KMS-11 (cell line): ENCODE measurements around the gene NCR2.

Source experiments
- H2AFZ ChIP-seq: fragments of 200-600 bp; sonication (generic); 2 replicates; pipeline ENCODE4 v1.6.1; 2016; ENCODE audit warnings: antibody characterized with exemption, mixed run types, low read depth
- H3K27ac ChIP-seq: fragments of 200-600 bp; sonication (generic); 2 replicates; pipeline ENCODE4 v1.6.1; 2016; ENCODE audit warnings: mild to moderate bottlenecking, mixed run types
- H3K27me3 ChIP-seq: fragments of 200-600 bp; sonication (generic); 2 replicates; pipeline ENCODE4 v1.6.1; 2017; ENCODE audit warnings: mild to moderate bottlenecking, low read depth, mixed run types, moderate library complexity; ENCODE audit not compliant: insufficient read depth
- H3K36me3 ChIP-seq: fragments of 200-600 bp; sonication (generic); 2 replicates; pipeline ENCODE4 v1.6.1; 2017; ENCODE audit warnings: mild to moderate bottlenecking, mixed run types; ENCODE audit not compliant: insufficient read depth
- H3K4me1 ChIP-seq: fragments of 200-600 bp; sonication (generic); 2 replicates; pipeline ENCODE4 v1.6.1; 2016; ENCODE audit warnings: mild to moderate bottlenecking, low read depth, mixed run types; ENCODE audit not compliant: poor library complexity, severe bottlenecking
- H3K4me2 ChIP-seq: fragments of 200-600 bp; sonication (generic); 2 replicates; pipeline ENCODE4 v1.7.0; 2016; ENCODE audit warnings: mild to moderate bottlenecking, mixed run types
- H3K4me3 ChIP-seq: fragments of 200-600 bp; sonication (generic); IDR thresholded peaks from 2 replicates; pipeline ENCODE4 v1.6.1; 2017; ENCODE audit warnings: low read depth, low read length, mixed read lengths; ENCODE audit not compliant: insufficient read depth
- H3K79me2 ChIP-seq: fragments of 200-600 bp; sonication (generic); 2 replicates; pipeline ENCODE4 v1.6.1; 2016; ENCODE audit warnings: low read depth, mixed run types; ENCODE audit not compliant: insufficient read depth
- H3K9ac ChIP-seq: fragments of 200-600 bp; sonication (generic); 2 replicates; pipeline ENCODE4 v1.6.1; 2016; ENCODE audit warnings: mild to moderate bottlenecking, mixed run types
- H4K20me1 ChIP-seq: fragments of 200-600 bp; sonication (generic); 2 replicates; pipeline ENCODE4 v1.6.1; 2016; ENCODE audit warnings: mild to moderate bottlenecking, mixed run types; ENCODE audit not compliant: insufficient read depth
- TF ChIP-seq, protein P1 (sequence below): fragments of 200-600 bp; sonication (generic); conservative IDR thresholded peaks from 2 replicates; pipeline ENCODE4 v1.6.1; 2017; ENCODE audit warnings: low read depth, mild to moderate bottlenecking, antibody characterized with exemption, low read length, moderate library complexity, mixed read lengths

Gene NCR2

DNA sequence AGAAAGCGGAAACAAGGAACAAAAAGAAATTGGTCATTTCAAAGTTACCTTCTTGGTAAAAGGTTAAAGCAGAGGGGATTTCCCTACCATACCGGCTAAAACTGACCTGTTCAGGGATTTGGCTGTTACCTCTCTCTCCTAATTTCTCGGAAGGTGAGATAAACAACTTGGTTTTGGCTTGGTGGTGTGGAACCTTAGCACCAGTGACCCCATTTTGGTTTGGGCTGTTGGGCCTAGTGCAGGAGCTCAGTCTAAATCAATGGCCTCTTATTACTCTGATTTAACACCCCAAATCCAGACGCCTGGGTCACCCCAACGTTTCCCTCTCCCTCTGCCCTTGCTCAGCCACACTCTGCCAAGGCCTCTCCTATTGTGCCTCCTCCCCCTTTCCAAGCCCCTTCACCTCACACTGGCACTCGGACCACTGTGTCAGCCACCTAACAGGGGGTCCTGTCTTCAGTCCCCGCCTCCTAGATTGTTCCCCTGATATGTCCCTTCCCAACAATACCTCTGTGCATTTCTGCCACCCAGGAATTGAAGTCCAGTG is 8.3 kb downstream of the NCR2 start:
- Histone ChIP-seq H3K36me3 (no peaks in the 10 kb centered on the region), H3K4me2 (no peak overlapping the region), H2AFZ (no peak overlapping the region), H3K9ac (no peak overlapping the region), H3K27ac (no peak overlapping the region), H3K79me2 (no peaks in the 10 kb centered on the region), H3K4me1 (no peaks in the 10 kb centered on the region), H4K20me1 (no peaks in the 10 kb centered on the region), H3K4me3 (no peak overlapping the region), H3K27me3 (no peaks in the 10 kb centered on the region)
- TF ChIP-seq, protein P1, sequence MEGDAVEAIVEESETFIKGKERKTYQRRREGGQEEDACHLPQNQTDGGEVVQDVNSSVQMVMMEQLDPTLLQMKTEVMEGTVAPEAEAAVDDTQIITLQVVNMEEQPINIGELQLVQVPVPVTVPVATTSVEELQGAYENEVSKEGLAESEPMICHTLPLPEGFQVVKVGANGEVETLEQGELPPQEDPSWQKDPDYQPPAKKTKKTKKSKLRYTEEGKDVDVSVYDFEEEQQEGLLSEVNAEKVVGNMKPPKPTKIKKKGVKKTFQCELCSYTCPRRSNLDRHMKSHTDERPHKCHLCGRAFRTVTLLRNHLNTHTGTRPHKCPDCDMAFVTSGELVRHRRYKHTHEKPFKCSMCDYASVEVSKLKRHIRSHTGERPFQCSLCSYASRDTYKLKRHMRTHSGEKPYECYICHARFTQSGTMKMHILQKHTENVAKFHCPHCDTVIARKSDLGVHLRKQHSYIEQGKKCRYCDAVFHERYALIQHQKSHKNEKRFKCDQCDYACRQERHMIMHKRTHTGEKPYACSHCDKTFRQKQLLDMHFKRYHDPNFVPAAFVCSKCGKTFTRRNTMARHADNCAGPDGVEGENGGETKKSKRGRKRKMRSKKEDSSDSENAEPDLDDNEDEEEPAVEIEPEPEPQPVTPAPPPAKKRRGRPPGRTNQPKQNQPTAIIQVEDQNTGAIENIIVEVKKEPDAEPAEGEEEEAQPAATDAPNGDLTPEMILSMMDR: no peak

DNA sequence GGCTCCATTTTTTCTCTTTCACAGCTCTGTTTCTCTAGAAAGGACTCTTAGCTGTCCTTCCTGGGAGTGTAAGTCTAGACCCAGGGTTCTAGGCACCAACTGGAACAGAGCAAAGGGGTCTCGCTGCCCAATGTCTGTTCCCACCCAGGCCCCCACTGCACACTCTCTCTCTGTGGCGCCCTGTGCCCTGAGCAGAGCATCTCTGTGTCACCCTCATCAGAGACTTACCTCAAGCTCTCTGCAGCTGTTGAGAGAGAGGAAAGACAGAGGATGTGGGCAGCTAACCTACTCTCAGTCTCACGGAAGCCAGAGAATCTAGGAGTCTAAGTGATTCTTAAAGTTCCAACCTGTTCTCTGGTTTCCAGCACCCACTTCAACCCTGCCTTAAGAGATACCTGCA is 9.5 kb downstream of the NCR2 start:
- H3K9ac ChIP-seq: no peak overlapping the region
- no peak overlapping the region for H2AFZ ChIP-seq
- TF ChIP-seq, protein P1: no peak
- no peak overlapping the region for H3K4me2 ChIP-seq
- H4K20me1 ChIP-seq: no peaks in the 10 kb centered on the region
- H3K27me3 ChIP-seq: no peaks in the 10 kb centered on the region
- H3K4me1 ChIP-seq: no peaks in the 10 kb centered on the region
- H3K36me3 ChIP-seq: no peaks in the 10 kb centered on the region
- no peak overlapping the region for H3K4me3 ChIP-seq
- H3K79me2 ChIP-seq: no peaks in the 10 kb centered on the region
- no peak overlapping the region for H3K27ac ChIP-seq

DNA sequence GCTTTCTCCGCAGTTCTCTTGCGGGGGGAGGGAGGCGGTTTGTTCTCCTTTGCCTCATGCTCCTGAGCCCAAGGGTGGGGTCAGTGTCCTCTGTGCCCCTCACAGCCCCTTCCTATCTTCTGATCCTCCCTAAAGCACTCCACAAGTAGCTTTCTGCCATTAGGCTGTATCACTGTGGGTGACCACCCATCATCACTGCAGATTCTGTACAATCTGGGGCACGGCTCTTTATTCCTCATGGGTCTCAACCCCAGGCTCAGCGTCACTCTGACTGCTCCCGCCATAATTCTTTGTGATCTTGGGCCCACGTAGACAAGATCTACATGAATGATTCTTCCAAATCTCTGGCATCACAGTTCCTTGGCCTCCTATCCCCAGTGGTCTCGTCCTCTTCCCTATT is 10.5 kb downstream of the NCR2 start:
- Histone ChIP-seq H3K4me2 (no peak overlapping the region), H3K27me3 (no peaks in the 10 kb centered on the region), H3K9ac (no peak overlapping the region), H4K20me1 (no peaks in the 10 kb centered on the region), H3K4me3 (no peak overlapping the region), H3K4me1 (no peaks in the 10 kb centered on the region), H3K27ac (no peak overlapping the region), H3K79me2 (no peaks in the 10 kb centered on the region), H3K36me3 (no peaks in the 10 kb centered on the region), H2AFZ (no peak overlapping the region)
- TF ChIP-seq, protein P1: no peak

DNA sequence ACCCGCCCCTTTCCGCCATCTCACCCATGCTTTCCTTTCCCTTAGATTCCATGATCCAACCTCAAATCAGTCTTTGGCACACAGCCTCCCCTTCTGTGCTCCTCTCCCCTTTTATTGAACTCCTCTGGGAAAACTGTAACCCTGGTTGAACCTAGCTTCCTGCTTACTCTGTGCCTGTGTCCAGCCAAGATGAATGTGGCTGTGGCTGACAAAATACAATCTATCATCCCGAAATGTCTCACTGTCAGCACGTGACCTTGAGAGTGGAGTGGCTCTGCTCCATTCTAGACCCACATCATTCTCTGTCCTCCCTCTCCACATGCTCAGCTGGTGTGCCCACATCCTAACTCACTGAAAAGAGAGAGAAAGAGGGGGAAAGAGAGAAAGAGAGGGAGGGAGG is 11.0 kb downstream of the NCR2 start:
- Histone ChIP-seq H3K9ac (no peak overlapping the region), H3K27ac (no peak overlapping the region), H4K20me1 (no peaks in the 10 kb centered on the region), H3K4me2 (no peak overlapping the region), H3K36me3 (no peaks in the 10 kb centered on the region), H3K4me3 (no peak overlapping the region), H3K27me3 (no peaks in the 10 kb centered on the region), H3K4me1 (no peaks in the 10 kb centered on the region), H3K79me2 (no peaks in the 10 kb centered on the region), H2AFZ (no peak overlapping the region)
- TF ChIP-seq, protein P1: no peak
